HG02840 (cell line): ENCODE data around the gene SLC23A1.
"Not testable (repeated sequence)": the region's sequence is repeated elsewhere in the genome, so short reads cannot be mapped to it uniquely, and the experiment has no call there.

Experiments used
- ATAC-seq: cut with Tn5 transposase; IDR thresholded peaks from one replicate; pipeline ENCODE4 v1.9.1; 2021; ENCODE audit warnings: mild to moderate bottlenecking, moderate library complexity, moderate number of reproducible peaks; ENCODE audit not compliant: unreplicated experiment, low FRiP score

Gene SLC23A1

GRCh38 chr5:139390639-139391569 lies 7.8 kb upstream of the SLC23A1 start:
- no peak for ATAC-seq

- peak; percentile 31 for ATAC-seq
Observed at GRCh38 chr5:139389701-139390638, 6.9 kb upstream of the SLC23A1 start, which contains the start of gene MZB1. TSS of gene MZB1 (minus strand) at chr5:139389913. CDS start at chr5:139389856, 57 bp downstream.

- no peak for ATAC-seq
Observed at GRCh38 chr5:139388198-139388821, 5.2 kb upstream of the SLC23A1 start.

GRCh38 chr5:139387611-139388197 lies 4.6 kb upstream of the SLC23A1 start:
- no peak for ATAC-seq

- not testable (repeated sequence) for ATAC-seq
Observed at GRCh38 chr5:139386956-139387355, 3.9 kb upstream of the SLC23A1 start.

GRCh38 chr5:139386050-139386438 lies 2.9 kb upstream of the SLC23A1 start:
- ATAC-seq, result no peak

- ATAC-seq, result no peak
Observed at GRCh38 chr5:139385061-139386049, 2.3 kb upstream of the SLC23A1 start.

- ATAC-seq, result no peak
Observed at GRCh38 chr5:139384591-139385051, 1.5 kb upstream of the SLC23A1 start.

GRCh38 chr5:139383993-139384590 lies 995 bp upstream of the SLC23A1 start:
- no peak for ATAC-seq

- no peak for ATAC-seq
Observed at GRCh38 chr5:139382807-139383206, 290 bp downstream of the SLC23A1 start.

- no peak for ATAC-seq
Observed at GRCh38 chr5:139381837-139382761, 998 bp downstream of the SLC23A1 start.

GRCh38 chr5:139379626-139380449 lies 3.3 kb downstream of the SLC23A1 start:
- no peak for ATAC-seq

GRCh38 chr5:139378941-139379361 lies 4.1 kb downstream of the SLC23A1 start:
- no peak for ATAC-seq

GRCh38 chr5:139378101-139378825 lies 4.8 kb downstream of the SLC23A1 start:
- no peak for ATAC-seq

- no peak for ATAC-seq
Observed at GRCh38 chr5:139377226-139377625, 5.9 kb downstream of the SLC23A1 start.

- ATAC-seq, result no peak
Observed at GRCh38 chr5:139376364-139376763, 6.7 kb downstream of the SLC23A1 start.
